COLO668 (cell line): ENCODE data around the gene MEIOB.
"Not testable (repeated sequence)": the region's sequence is repeated elsewhere in the genome, so short reads cannot be mapped to it uniquely, and the experiment has no call there.

Experiments
- DNase-seq: peaks from one replicate; lab custom pipeline; 2025; ENCODE audit not compliant: unreplicated experiment; lab: John Stamatoyannopoulos, UW

Gene MEIOB

GRCh38 chr16:1871974-1872635, at the start of gene MEIOB:
Gene MEIOB, minus strand, starts transcription at chr16:1872164. Its CDS starts 3,989 bp downstream, at chr16:1868175.
- no peak for DNase-seq

- DNase-seq: peak; percentile 30
Observed at GRCh38 chr16:1920727-1921171, 48.8 kb upstream of the MEIOB start.

GRCh38 chr16:1920122-1920521, 48.2 kb upstream of the MEIOB start:
- not testable (repeated sequence) for DNase-seq

GRCh38 chr16:1919327-1919998, 47.5 kb upstream of the MEIOB start:
- DNase-seq: peak; percentile 37

- no peak for DNase-seq
Observed at GRCh38 chr16:1918351-1919326, 46.7 kb upstream of the MEIOB start, which contains the start of gene HS3ST6. Gene HS3ST6, minus strand, starts transcription at chr16:1918415. Its CDS starts 92 bp downstream, at chr16:1918323.

- DNase-seq: peak; percentile 22
Observed at GRCh38 chr16:1917665-1918350, 45.8 kb upstream of the MEIOB start.

- DNase-seq: peak; percentile 31
Observed at GRCh38 chr16:1917056-1917664, 45.2 kb upstream of the MEIOB start.

GRCh38 chr16:1916640-1916990, 44.7 kb upstream of the MEIOB start:
- no peak for DNase-seq

- DNase-seq: no peak
Observed at GRCh38 chr16:1915732-1916639, 44.0 kb upstream of the MEIOB start.

GRCh38 chr16:1914988-1915387, 43.0 kb upstream of the MEIOB start:
- DNase-seq: no peak

- peak; percentile 39 for DNase-seq
Observed at GRCh38 chr16:1914084-1914608, 42.2 kb upstream of the MEIOB start.

- peak; percentile 92 for DNase-seq
Observed at GRCh38 chr16:1913327-1914083, 41.5 kb upstream of the MEIOB start.

- no peak for DNase-seq
Observed at GRCh38 chr16:1912215-1912543, 40.2 kb upstream of the MEIOB start.

GRCh38 chr16:1911467-1912214, 39.7 kb upstream of the MEIOB start:
- no peak for DNase-seq

- peak; percentile 75 for DNase-seq
Observed at GRCh38 chr16:1909561-1910231, 37.7 kb upstream of the MEIOB start.

GRCh38 chr16:1908983-1909382, 37.0 kb upstream of the MEIOB start:
- no peak for DNase-seq

- DNase-seq: no peak
Observed at GRCh38 chr16:1908184-1908583, 36.2 kb upstream of the MEIOB start.
